ENCODE results near the gene OGDH.

Gene OGDH

GRCh38 chr7:44733708-44734481, 127.5 kb downstream of the OGDH start:
- no peak for DNase-seq (ENCODE audit: extremely low read depth in 1 of 2, low read depth in 1 of 2)

GRCh38 chr7:44735403-44736165, 129.2 kb downstream of the OGDH start:
- DNase-seq (ENCODE audit: extremely low read depth in 1 of 2, low read depth in 1 of 2), result no peak

- DNase-seq (ENCODE audit: extremely low read depth in 1 of 2, low read depth in 1 of 2), result no peak
Observed at GRCh38 chr7:44736896-44737295, 130.5 kb downstream of the OGDH start.

- no peak for DNase-seq (ENCODE audit: extremely low read depth in 1 of 2, low read depth in 1 of 2)
Observed at GRCh38 chr7:44738051-44738723, 131.8 kb downstream of the OGDH start.

- DNase-seq (ENCODE audit: extremely low read depth in 1 of 2, low read depth in 1 of 2), result no peak
Observed at GRCh38 chr7:44738876-44739665, 132.6 kb downstream of the OGDH start.

- DNase-seq (ENCODE audit: extremely low read depth in 1 of 2, low read depth in 1 of 2), result no peak
Observed at GRCh38 chr7:44740055-44740454, 133.6 kb downstream of the OGDH start.

- DNase-seq (ENCODE audit: extremely low read depth in 1 of 2, low read depth in 1 of 2), result no peak
Observed at GRCh38 chr7:44743750-44744149, 137.3 kb downstream of the OGDH start.

- DNase-seq (ENCODE audit: extremely low read depth in 1 of 2, low read depth in 1 of 2), result peak; percentile 67 to 91
Observed at GRCh38 chr7:44748045-44748947, 141.9 kb downstream of the OGDH start, which contains the start of gene ZMIZ2. ZMIZ2 (plus strand) TSS chr7:44748847; CDS start chr7:44756250, 7,403 bp downstream.

- no peak for DNase-seq (ENCODE audit: extremely low read depth in 1 of 2, low read depth in 1 of 2)
Observed at GRCh38 chr7:44748948-44749731, 142.7 kb downstream of the OGDH start.

- no peak for DNase-seq (ENCODE audit: extremely low read depth in 1 of 2, low read depth in 1 of 2)
Observed at GRCh38 chr7:44749992-44750391, 143.6 kb downstream of the OGDH start.

GRCh38 chr7:44750424-44750823, 144.0 kb downstream of the OGDH start:
- DNase-seq (ENCODE audit: extremely low read depth in 1 of 2, low read depth in 1 of 2), result no peak

GRCh38 chr7:44750921-44751571, 144.6 kb downstream of the OGDH start:
- no peak for DNase-seq (ENCODE audit: extremely low read depth in 1 of 2, low read depth in 1 of 2)

GRCh38 chr7:44752822-44753221, 146.4 kb downstream of the OGDH start:
- no peak for DNase-seq (ENCODE audit: extremely low read depth in 1 of 2, low read depth in 1 of 2)

- DNase-seq (ENCODE audit: extremely low read depth in 1 of 2, low read depth in 1 of 2), result no peak
Observed at GRCh38 chr7:44754802-44755697, 148.6 kb downstream of the OGDH start.

GRCh38 chr7:44755698-44756627, 149.5 kb downstream of the OGDH start:
- no peak for DNase-seq (ENCODE audit: extremely low read depth in 1 of 2, low read depth in 1 of 2)

GRCh38 chr7:44756904-44757303, 150.5 kb downstream of the OGDH start:
- DNase-seq (ENCODE audit: extremely low read depth in 1 of 2, low read depth in 1 of 2), result no peak
